GM18526 (cell line): ENCODE results near the gene KCTD18.

Experiments used
- POLR2A ChIP-seq: IDR thresholded peaks from 3 replicates; pipeline ENCODE4 v1.6.1; 2011; ENCODE audit not compliant: insufficient read length; ENCODE audit errors: extremely low read depth

The KCTD18 gene

DNA sequence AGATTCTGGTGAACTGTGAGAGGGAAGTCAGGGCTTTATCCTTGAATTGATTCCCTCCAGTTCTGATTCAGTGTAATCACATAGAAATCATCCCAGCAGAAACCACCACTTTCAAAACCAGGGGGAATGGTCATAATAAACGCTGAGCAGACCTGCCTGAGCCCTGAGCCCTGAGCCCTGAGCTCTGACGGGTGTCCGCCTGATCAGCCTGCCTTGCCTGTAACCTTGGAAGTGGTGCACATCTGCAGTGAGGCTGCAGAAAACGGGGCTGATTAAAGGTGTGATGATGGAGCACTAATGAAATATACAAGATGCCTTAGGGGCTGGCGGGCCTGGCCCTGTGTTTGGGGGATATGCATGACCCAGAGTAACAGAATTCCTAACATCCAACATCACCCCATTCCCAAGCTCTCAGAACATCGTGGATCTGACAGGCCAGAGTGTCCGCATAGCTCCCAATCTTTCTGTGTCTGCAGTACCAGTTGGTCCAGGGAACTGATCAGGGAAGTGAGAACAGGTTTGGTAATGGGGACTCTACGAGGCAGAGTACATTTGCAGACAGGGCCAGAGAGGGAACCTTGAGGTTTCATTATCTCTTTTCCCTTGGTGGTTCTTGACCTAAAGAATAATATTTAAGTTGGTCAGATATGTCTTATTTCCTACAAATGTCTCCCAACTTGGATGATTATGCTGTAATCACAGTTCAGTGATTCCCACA is 37.8 kb downstream of the KCTD18 start:
- no peak for TF ChIP-seq POLR2A

DNA sequence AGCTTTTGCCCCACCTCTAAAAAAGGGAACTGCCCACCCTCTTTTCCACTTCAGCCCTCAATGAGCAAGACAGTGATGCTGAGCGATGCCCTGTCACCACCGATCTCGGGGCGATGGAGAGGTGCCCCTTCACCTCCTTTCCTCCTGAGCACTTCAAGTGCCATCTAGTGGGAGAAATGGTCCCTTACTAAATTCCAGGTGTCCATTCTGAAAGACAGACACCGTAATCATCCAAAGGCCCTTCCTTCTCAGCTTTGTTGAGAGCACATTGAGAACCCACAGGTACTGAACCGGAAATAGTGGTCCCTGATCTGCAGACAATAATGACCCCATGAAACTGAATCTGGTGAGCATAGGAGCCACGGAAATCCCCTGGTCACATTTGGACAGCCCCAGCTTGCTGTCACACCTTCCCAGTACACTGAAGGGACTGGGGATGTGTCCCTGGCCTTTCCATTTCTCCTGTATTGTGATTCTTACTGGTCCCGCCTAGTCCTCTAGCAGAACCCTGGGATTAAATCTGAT is 38.5 kb downstream of the KCTD18 start:
- TF ChIP-seq POLR2A: no peak

- TF ChIP-seq POLR2A: no peak
Observed at GRCh38 chr2:200470230-200470629, 39.6 kb downstream of the KCTD18 start.

- no peak for TF ChIP-seq POLR2A
Observed at GRCh38 chr2:200469708-200470211, 40.1 kb downstream of the KCTD18 start.

DNA sequence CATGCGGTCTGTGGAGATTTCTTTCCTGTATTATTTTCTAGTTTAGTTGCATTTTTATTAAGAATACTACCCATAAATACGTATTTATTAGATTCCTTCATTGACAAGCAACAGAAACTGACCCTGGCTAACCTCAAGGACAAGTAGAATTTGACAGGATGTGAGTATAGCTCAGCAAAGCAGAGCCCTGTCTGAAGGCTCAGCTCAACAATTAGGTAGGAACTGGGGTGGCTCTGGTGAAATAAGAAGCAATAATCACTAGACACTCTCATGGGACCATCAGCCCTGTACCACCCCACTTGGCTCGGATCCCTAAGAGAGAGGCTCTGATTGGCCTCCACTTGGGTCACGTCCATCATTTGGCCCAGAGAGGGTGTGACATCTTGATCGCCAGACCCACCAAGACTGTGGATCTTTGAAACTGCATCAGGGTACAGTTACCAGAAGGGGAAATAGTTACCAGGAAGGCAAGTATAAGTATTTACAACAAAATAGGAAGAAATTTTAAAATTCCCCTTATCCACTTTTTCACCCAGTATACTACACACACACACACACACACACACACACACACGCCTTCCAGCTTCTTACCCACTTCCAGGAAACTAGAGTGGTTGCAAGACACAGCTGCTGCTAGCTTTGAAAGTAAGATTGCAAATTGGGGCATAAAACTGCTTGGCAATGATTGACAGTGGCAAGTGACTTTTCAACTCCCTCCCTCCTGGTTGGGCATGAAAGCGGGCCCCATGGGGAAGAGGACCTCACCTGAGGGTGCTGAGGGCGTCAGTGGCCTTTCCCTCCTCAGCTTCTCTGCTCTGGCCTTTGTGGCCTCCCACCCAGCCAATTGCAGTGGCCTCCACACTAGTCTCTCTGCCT is 41.8 kb downstream of the KCTD18 start:
- TF ChIP-seq POLR2A: no peak

DNA sequence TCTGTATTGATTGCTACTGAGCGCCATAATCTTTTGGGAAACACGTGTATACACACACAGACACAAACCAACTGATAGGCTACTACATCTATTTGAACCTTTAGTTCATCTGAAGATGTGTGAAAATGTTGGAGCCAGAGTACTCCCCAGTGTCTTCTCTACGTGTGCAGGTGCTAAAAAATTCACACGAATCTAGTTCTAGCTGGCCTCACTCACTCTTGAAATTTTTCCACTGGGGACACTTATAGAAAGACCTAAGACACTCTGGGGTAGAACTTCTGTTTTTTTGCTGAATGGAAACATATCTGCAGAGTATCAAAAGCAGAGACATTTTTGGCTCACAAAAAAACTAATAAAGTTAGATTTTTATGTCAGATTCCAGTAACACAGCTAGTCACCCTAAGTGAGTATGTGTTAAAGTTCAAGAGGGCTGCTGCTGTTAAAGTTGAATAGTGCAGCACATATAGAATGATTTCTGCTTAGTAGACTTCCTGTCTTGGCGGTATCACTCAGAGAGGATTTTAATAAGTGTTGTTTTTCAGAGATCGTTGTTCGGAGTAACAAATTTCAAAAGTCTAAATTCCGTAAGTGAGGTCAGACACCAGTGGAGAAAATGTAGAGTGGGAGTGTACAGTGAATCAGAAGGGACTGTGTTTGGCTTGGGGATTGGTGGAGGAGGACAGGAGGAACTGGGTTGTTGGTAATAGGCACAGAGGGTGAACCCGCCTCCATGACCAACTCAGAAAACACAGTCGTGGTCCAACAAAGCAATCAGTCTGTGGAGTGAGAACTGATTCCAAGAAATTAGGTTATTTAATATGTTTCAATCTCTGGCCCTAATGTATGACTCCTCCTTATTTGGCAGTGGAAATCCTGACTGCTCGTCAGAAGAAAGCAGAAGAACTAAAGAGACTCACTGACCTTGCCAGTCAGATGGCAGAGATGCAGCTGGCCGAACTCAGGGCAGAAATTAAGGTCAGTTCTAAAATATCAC is 43.1 kb downstream of the KCTD18 start:
- TF ChIP-seq POLR2A: no peak

- no peak for TF ChIP-seq POLR2A
Observed at GRCh38 chr2:200463452-200463851, 46.4 kb downstream of the KCTD18 start.

GRCh38 chr2:200461846-200462710 is 47.8 kb downstream of the KCTD18 start:
- no peak for TF ChIP-seq POLR2A

GRCh38 chr2:200459101-200459500 is 50.8 kb downstream of the KCTD18 start:
- no peak for TF ChIP-seq POLR2A

- no peak for TF ChIP-seq POLR2A
Observed at GRCh38 chr2:200456567-200456966, 53.3 kb downstream of the KCTD18 start.

GRCh38 chr2:200455958-200456421 is 53.9 kb downstream of the KCTD18 start:
- TF ChIP-seq POLR2A: no peak

DNA sequence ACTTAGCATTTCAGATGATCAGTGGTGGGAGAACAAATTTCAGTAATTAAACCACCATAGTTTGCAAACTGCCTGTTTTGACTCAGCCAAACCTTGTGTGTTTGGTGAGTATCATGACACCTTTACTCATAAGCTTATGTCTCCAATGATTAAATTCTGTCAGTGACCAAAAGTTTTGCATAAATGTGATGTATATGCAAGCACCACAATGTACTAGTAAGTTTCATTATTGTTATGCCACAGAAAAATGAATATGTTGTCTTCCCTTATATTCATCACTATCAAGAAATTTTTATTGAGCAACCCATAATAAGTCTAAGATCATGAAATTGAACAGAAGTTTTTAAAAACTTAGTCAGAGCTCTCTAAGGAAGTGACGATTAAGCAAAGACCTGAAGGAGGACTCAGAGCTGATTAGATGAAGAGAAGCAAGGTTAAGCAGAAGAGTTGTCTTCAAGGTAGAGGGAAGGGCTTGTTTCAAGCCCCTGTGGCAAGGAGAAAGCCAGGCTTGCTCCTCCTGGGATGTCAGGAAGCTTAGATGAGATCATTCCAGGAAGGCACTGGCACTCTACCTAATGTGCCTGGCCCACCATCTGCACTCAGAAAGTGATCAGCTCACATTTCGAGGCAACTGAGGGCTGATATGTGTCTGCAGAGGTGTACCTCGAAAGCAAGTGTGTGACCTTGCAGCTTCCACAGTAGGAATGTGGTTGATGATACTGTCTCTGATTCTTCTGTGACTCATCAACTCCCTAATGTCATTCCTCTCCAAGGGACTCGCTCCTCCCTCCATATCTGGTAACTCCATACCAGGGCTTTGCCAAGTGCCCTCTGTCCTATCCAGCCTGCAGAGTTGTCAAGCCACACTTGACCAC is 54.7 kb downstream of the KCTD18 start:
- no peak for TF ChIP-seq POLR2A
